K562 (cell line): ENCODE data around the gene CNPY2. TPM values are rescaled to one million over a fixed set of nuclear protein-coding genes. Genes with fewer than 3 reads are reported as not detected.

ENCODE experiments used
- ETS2 ChIP-seq: IDR thresholded peaks from 2 replicates; pipeline ENCODE4 v1.6.1; 2016; ENCODE audit warnings: borderline replicate concordance, missing genetic modification characterization, mild to moderate bottlenecking, moderate library complexity, missing compliant biosample characterization; ENCODE audit not compliant: poor library complexity, severe bottlenecking
- FOXJ3 ChIP-seq: sonication (generic); formaldehyde crosslinking; IDR thresholded peaks from 2 replicates; pipeline ENCODE4 v1.4.0; 2020; ENCODE audit warnings: mild to moderate bottlenecking, missing genetic modification reagents
- HDAC8 ChIP-seq: fragments of 450-650 bp; IDR thresholded peaks from 2 replicates; pipeline ENCODE4 v1.6.1; 2016; ENCODE audit warnings: mild to moderate bottlenecking, missing genetic modification characterization, moderate library complexity, missing compliant biosample characterization
- MEF2D ChIP-seq: conservative IDR thresholded peaks from 2 replicates; pipeline ENCODE4 v1.6.1; 2016; ENCODE audit warnings: low read depth, missing genetic modification characterization, missing compliant biosample characterization
- PCBP2 ChIP-seq: fragments of 200-400 bp; formaldehyde crosslinking; IDR thresholded peaks from 2 replicates; pipeline ENCODE4 v1.6.1; 2018; ENCODE audit warnings: low read length, low read depth, mild to moderate bottlenecking, moderate library complexity; ENCODE audit not compliant: poor library complexity, severe bottlenecking
- PHF20 ChIP-seq: fragments of 450-650 bp; IDR thresholded peaks from 2 replicates; pipeline ENCODE4 v1.6.1; 2018; ENCODE audit not compliant: partially characterized antibody
- PTRF ChIP-seq: fragments of 450-650 bp; IDR thresholded peaks from 2 replicates; pipeline ENCODE4 v1.6.1; 2016; ENCODE audit warnings: mild to moderate bottlenecking, missing genetic modification characterization, missing compliant biosample characterization
- RFX7 ChIP-seq: fragments of 250-450 bp; sonication (Bioruptor Pico); IDR thresholded peaks from 2 replicates; pipeline ENCODE4 v1.5.1; 2021; ENCODE audit warnings: mild to moderate bottlenecking
- SMC3 ChIP-seq: conservative IDR thresholded peaks from 2 replicates; pipeline ENCODE4 v1.6.1; 2011; ENCODE audit warnings: low read depth, low read length, improper control_type of control experiment; ENCODE audit not compliant: insufficient read depth
- SNRNP70 ChIP-seq: fragments of 200-400 bp; formaldehyde crosslinking; optimal IDR thresholded peaks from 2 replicates; pipeline ENCODE3; 2017; ENCODE audit warnings: low read depth, low read length
- TGIF2 ChIP-seq: sonication (generic); formaldehyde crosslinking; IDR thresholded peaks from 2 replicates; pipeline ENCODE4 v1.8.1; 2022; ENCODE audit warnings: mild to moderate bottlenecking, missing genetic modification reagents, moderate library complexity
- ZC3H4 ChIP-seq: sonication (generic); formaldehyde crosslinking; IDR thresholded peaks from 2 replicates; pipeline ENCODE4 v1.9.0; 2021; ENCODE audit warnings: missing genetic modification reagents, borderline replicate concordance
- polyA plus RNA-seq, 8 experiments: library from polyadenylated mRNA; depleted of rRNA in 4 of 8; stranded (reverse) in 5 of 8; unstranded in 3 of 8; fragments of >200 nt; fragmentation: Nextera tagmentation in 2 of 8; fragmentation: Illumina TruSeq in 1 of 8; extraction: Ambion mirVana in 2 of 8; extraction: Trizol in 1 of 8; gene quantifications; 2 replicates each; pipeline versions ENCODE4 v1.2.1 to v1.2.3, GENCODE V29; 2011 to 2014; ENCODE audit warnings: inconsistent platforms in 1 of 8, missing spikeins in 1 of 8
- total RNA-seq, 7 experiments: library from RNA; depleted of rRNA in 6 of 7; stranded (reverse); fragments of >200 nt in 6 of 7; fragmentation: Illumina TruSeq in 2 of 7; extraction: Trizol in 2 of 7; gene quantifications; 2 replicates each; pipeline versions ENCODE4 v1.2.1 to v1.2.3, GENCODE V29; 2011 to 2021; ENCODE audit warnings: low replicate concordance in 1 of 7
- TF ChIP-seq, protein P1 (sequence below), 2 experiments: fragments of 450-650 bp in 1 of 2; IDR thresholded peaks; 2 replicates each; pipeline ENCODE4 v1.6.1; 2011 to 2017; ENCODE audit warnings: low read depth in 2 of 2, antibody characterized with exemption in 1 of 2, borderline replicate concordance in 1 of 2, low read length in 1 of 2, mild to moderate bottlenecking in 1 of 2, mixed read lengths in 1 of 2; ENCODE audit not compliant: control insufficient read depth in 1 of 2
- TF ChIP-seq, protein P2 (sequence below): fragments of 450-650 bp; IDR thresholded peaks from 2 replicates; pipeline ENCODE4 v1.6.1; 2016; ENCODE audit warnings: borderline replicate concordance
- TF ChIP-seq, protein P3 (sequence below): fragments of 250-450 bp; sonication (Bioruptor Pico); IDR thresholded peaks from 2 replicates; pipeline ENCODE4 v1.8.0; 2021; ENCODE audit warnings: mild to moderate bottlenecking, moderate library complexity
- TF ChIP-seq, protein P4 (sequence below): IDR thresholded peaks from 2 replicates; pipeline ENCODE4 v1.6.1; 2016; ENCODE audit warnings: missing genetic modification characterization, missing compliant biosample characterization

Gene CNPY2
- total and polyA plus RNA-seq, 9 of the 15 experiments (the other 6 are each of a cell fraction or from before 2014, with no cell fraction given), result 33.8 to 190 (median 138) TPM

DNA sequence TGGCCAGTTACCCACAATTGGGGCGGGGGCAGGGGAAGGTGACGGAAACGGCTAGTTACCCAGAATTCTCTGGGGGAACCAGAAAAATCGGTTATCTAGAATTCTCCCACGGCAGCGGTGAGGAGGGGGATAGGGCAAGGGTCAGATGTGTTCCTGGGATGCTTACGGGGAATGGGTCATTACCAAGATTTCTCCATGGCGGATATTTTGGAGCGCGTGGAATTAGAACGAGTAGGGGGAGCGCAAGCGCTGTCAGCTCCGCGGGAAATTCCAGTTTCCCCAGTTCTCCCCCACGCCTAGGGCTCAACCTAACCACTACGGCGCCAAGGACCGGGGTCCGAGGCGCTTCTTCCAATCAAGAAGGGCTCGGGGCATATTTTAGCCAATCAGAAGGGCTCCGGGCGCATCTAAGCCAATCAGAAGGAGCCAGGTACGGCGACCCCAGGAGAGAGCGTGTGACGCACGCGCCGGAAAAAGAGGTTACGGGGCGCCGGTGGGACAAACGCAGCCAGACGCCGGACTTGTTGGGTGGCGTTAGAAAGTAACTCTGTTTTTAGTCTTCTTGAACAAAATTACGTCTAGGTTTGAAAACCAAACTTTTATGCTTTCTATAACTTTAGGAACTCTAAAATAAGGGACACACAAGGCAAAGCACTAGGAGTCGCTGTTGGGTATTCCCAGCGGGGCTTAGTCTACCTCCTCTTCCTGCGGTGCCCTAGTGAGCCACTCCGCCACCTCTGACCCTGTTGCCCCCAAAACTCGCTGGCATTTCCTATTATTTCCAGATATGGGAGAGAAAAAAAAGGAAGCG lies 18.1 kb upstream of the CNPY2 start, which contains the start of gene PAN2 (continued):
- TF ChIP-seq, protein P1, sequence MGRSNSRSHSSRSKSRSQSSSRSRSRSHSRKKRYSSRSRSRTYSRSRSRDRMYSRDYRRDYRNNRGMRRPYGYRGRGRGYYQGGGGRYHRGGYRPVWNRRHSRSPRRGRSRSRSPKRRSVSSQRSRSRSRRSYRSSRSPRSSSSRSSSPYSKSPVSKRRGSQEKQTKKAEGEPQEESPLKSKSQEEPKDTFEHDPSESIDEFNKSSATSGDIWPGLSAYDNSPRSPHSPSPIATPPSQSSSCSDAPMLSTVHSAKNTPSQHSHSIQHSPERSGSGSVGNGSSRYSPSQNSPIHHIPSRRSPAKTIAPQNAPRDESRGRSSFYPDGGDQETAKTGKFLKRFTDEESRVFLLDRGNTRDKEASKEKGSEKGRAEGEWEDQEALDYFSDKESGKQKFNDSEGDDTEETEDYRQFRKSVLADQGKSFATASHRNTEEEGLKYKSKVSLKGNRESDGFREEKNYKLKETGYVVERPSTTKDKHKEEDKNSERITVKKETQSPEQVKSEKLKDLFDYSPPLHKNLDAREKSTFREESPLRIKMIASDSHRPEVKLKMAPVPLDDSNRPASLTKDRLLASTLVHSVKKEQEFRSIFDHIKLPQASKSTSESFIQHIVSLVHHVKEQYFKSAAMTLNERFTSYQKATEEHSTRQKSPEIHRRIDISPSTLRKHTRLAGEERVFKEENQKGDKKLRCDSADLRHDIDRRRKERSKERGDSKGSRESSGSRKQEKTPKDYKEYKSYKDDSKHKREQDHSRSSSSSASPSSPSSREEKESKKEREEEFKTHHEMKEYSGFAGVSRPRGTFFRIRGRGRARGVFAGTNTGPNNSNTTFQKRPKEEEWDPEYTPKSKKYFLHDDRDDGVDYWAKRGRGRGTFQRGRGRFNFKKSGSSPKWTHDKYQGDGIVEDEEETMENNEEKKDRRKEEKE (IDR thresholded peaks at IDR 0.05; ENCODE audit: borderline replicate concordance in 1 of 2, control insufficient read depth in 1 of 2, low read depth in 2 of 2, low read length in 1 of 2), result peak in 1 of 2 experiments; percentile 64; a peak in 1 of 4 replicates
- TF ChIP-seq PCBP2, result no peak
- TF ChIP-seq RFX7, result no peak
- no peak for TF ChIP-seq TGIF2 (CRISPR knock-in tag)
- TF ChIP-seq ZC3H4 (CRISPR knock-in tag), result no peak
- no peak for TF ChIP-seq MEF2D (tag)
- peak; percentile 84 for TF ChIP-seq HDAC8 (tag)
- no peak for TF ChIP-seq ETS2 (tag)
- no peak for TF ChIP-seq PTRF (tag)
- TF ChIP-seq, protein P2, sequence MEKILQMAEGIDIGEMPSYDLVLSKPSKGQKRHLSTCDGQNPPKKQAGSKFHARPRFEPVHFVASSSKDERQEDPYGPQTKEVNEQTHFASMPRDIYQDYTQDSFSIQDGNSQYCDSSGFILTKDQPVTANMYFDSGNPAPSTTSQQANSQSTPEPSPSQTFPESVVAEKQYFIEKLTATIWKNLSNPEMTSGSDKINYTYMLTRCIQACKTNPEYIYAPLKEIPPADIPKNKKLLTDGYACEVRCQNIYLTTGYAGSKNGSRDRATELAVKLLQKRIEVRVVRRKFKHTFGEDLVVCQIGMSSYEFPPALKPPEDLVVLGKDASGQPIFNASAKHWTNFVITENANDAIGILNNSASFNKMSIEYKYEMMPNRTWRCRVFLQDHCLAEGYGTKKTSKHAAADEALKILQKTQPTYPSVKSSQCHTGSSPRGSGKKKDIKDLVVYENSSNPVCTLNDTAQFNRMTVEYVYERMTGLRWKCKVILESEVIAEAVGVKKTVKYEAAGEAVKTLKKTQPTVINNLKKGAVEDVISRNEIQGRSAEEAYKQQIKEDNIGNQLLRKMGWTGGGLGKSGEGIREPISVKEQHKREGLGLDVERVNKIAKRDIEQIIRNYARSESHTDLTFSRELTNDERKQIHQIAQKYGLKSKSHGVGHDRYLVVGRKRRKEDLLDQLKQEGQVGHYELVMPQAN, result 0 out of 2 replicates have a peak, but pooled peaks have one; percentile 4
- TF ChIP-seq SNRNP70, result no peak
- TF ChIP-seq, protein P3, sequence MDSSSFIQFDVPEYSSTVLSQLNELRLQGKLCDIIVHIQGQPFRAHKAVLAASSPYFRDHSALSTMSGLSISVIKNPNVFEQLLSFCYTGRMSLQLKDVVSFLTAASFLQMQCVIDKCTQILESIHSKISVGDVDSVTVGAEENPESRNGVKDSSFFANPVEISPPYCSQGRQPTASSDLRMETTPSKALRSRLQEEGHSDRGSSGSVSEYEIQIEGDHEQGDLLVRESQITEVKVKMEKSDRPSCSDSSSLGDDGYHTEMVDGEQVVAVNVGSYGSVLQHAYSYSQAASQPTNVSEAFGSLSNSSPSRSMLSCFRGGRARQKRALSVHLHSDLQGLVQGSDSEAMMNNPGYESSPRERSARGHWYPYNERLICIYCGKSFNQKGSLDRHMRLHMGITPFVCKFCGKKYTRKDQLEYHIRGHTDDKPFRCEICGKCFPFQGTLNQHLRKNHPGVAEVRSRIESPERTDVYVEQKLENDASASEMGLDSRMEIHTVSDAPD, result no peak
- no peak for TF ChIP-seq FOXJ3 (CRISPR knock-in tag)
- TF ChIP-seq, protein P4, sequence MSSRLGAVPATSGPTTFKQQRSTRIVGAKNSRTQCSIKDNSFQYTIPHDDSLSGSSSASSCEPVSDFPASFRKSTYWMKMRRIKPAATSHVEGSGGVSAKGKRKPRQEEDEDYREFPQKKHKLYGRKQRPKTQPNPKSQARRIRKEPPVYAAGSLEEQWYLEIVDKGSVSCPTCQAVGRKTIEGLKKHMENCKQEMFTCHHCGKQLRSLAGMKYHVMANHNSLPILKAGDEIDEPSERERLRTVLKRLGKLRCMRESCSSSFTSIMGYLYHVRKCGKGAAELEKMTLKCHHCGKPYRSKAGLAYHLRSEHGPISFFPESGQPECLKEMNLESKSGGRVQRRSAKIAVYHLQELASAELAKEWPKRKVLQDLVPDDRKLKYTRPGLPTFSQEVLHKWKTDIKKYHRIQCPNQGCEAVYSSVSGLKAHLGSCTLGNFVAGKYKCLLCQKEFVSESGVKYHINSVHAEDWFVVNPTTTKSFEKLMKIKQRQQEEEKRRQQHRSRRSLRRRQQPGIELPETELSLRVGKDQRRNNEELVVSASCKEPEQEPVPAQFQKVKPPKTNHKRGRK (tag), result no peak
- no peak for TF ChIP-seq SMC3
- peak; percentile 30 for TF ChIP-seq PHF20
